GM21529 (cell line): ENCODE results near the gene RBM42.

Source experiments
- ATAC-seq: cut with Tn5 transposase; IDR thresholded peaks from one replicate; pipeline ENCODE4 v1.9.1; 2021; ENCODE audit not compliant: unreplicated experiment

Gene RBM42

DNA sequence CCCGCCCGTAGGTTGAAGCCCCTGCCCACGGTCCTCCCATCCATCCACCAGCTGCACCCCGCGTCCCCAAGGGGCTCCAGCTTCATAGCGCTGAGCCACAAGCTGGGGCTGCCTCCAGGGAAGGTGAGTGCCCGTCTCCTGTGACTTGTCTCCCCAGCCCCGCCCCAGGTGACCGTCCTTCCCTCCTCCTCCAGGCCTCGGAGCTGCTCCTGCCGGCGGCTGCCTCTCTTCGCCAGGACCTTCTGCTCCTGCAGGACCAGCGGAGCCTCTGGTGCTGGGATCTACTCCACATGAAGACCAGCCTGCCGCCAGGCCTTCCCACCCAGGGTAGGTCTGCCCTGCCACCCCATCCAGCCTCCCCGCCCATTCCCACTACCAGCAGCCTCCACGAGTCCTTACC lies 8.8 kb upstream of the RBM42 start:
- ATAC-seq: no peak

DNA sequence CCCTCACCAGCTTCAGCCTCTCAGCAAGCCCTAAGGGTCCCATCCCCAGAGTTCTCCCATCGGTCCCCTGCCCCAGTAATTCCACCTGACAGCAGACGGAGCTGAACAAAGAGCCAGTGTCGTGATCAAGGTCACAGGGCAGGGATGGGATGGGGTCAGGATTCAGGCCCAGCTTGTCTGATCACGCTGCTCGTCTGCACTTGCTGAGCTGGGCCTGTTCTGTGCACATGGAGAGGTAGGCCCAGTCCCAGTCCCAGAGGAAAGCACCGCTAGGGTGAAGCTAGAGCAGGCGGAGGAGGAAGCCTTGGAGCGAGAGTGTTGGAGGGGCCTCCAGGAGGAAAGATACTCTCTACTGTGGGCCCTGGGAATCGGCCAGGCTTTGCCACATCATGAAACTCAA lies 7.1 kb upstream of the RBM42 start:
- ATAC-seq: no peak

DNA sequence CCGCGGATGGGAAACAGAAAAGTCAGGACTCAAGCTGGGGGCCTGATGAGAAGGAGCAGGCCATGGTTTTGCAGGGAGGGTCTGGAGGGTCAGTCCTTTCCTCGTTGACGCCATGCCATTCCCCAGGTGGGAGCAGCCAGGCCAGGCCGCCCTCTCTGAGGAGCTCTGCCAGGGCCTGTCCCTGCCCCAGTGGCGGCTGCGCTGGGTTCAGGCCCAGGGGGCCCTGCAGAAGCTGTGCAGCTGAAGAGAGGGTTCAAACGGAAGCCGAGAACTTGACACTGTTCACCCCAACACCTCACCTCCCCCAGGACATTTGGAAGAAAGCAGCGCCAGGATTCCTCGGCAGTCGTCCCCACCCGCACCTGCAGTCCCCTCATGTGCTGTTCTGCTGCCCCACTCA lies 6.1 kb upstream of the RBM42 start:
- no peak for ATAC-seq

DNA sequence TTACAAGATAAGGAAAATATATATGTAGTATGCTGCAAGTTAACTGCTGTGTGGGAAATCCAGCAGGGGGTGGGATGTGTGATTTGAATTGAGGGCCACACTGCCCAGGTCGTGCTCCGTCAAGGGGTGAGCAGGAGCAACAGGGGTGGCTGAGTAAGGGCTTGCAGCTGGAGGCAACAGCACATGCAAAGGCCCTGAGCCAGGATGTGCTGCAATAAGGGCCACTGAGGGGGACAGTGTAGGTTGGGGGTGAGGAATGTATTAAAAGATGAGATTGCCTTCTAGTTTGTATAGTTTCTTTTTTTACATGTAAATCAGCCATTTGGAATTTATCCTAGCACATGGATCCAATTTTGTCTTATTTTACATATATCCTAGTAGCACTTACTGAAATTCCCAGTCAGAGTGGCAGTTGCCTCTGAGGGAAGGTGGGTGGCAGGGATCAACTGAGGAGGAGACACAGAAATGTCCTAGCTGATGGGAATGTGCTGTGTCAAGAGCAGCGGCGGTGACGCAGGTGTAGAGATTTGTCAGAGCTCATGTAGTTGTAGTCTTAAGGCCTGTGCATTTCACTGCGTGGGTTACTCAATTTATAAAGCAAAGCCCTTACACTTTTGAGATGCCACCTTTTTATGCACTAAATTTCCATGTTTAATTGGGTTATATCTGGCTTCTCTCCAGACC lies 5.4 kb upstream of the RBM42 start:
- no peak for ATAC-seq

DNA sequence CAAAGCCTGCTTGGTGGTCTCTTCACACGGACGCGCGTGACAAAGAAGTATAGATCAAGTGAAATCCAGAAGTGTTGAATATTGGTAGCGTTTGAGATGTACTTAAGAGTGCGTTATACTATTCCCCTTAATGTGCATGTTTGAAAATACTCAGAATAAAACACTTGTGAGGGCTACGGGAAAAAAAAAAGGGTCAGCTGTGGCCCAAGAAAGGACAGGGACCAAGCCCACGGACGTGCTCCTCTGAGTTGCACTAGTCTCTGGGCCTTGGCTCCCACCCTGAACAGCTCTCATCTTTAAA lies 622 bp upstream of the RBM42 start:
- ATAC-seq: no peak

DNA sequence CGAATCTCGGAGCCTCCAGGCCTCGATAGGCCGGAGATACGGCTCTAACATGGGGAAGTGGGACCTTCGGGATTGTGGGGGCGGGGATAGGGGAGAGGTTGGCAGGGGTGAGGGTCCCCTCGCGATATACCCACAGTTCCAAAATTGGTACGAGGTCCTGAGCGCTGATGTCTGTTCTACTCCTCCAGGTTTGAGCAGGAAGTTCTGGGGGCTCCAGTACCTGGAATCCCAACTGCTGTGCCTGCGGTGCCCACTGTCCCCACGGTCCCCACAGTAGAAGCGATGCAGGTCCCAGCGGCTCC lies 447 bp downstream of the RBM42 start:
- ATAC-seq: no peak

DNA sequence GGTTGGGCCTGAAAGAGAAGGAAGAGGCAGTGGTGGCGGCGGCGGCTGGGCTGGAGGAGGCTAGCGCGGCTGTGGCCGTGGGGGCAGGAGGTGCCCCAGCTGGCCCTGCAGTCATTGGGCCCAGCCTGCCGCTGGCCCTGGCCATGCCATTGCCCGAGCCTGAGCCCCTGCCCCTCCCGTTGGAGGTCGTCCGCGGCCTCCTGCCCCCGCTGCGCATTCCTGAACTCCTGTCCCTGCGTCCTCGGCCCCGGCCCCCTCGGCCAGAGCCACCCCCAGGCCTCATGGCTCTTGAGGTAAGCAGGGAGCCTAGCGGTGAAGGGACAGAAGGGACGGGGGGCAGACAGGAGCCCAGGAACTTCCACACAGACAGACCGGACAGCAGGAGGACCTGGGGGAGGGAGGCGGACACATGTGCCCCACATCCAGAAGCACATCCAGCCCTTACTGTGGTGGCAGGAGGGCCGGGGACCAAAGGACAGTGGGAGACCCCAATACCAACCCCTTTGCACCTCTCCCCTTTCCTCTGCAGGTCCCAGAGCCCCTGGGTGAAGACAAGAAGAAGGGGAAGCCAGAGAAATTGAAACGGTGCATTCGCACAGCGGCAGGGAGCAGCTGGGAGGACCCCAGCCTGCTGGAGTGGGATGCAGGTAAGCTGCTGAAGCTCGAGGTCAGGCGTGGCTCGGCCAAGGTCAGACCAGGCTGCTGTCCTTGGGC lies 5.0 kb downstream of the RBM42 start:
- no peak for ATAC-seq

DNA sequence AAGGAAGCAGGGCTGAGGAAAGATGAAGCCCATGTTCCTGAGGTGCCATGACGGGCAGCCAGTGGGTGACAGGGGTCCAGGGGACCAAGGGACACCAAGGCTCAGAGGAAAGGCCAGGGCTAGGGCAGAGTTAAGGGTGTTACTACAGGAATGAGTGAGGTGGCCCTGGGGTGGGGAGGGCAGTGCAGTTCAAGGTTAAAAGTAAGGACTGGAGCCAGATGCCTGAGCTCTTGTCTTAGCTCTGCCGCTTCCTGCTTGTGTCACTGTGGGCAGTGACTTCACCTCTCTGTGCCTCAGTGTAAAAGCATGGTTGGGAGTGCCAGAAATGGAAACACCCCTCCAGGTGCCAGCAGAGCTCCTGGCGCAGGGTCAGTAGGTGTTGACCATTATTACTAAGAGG lies 7.8 kb downstream of the RBM42 start:
- ATAC-seq: no peak

DNA sequence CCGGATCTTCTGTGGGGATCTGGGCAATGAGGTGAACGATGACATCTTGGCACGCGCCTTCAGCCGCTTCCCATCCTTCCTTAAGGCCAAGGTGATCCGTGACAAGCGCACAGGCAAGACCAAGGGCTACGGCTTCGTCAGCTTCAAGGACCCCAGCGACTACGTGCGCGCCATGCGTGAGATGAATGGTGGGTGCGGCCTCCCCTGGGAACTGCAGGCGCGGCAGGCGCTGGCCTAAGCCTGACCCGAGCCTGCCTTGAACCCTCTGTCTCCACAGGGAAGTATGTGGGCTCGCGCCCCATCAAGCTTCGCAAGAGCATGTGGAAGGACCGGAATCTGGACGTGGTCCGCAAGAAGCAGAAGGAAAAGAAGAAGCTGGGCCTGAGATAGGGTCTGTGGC lies 8.3 kb downstream of the RBM42 start:
- no peak for ATAC-seq

DNA sequence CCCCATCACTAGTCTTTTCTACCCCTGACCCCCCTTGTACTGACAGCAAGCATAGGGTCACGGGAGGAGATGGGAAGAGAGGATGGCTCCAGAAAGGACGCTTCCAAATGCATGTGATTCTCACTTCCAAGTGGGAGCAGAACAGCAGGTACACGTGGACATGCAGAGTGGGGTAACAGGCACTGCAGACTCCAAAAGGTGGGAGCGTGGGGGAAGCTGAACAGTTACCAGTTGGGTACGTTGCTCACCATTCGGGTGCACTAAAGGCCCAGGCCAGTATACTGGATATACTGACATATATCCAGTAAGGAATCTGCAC lies 10.4 kb downstream of the RBM42 start:
- no peak for ATAC-seq

DNA sequence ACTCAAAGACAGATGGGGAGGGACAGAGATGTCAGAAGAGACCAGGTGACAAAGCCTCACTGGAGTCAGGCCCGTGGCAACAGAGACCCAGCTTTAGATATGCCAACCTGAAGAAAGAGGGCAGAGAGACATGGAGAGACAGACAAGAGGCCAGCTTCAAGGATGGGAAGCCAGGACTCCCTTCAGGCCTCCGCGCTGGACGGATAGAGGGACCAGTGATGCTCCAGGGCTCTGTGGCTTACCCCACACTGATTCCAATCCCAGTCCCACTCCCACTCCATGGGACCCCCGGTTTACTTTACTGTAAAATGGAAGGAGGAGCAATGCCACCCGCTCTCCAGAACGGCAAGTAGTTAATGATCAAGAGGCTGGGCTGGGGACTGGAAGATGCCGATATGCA lies 11.0 kb downstream of the RBM42 start:
- no peak for ATAC-seq

DNA sequence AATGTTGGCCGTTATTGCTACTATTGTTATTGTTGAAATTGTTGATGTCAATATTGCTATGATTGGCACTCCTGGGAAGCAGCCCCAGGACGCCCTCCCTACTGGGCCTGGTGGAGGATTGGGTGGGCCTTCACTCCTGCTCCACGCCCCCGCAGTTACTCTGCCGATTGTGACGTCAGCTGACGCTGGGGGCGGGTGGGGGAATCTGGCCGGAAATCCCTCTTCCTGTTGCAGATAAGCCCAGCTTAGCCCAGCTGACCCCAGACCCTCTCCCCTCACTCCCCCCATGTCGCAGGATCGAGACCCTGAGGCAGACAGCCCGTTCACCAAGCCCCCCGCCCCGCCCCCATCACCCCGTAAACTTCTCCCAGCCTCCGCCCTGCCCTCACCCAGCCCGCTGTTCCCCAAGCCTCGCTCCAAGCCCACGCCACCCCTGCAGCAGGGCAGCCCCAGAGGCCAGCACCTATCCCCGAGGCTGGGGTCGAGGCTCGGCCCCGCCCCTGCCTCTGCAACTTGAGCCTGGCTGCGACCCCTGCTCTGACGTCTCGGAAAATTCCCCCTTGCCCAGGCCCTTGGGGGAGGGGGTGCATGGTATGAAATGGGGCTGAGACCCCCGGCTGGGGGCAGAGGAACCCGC lies 12.8 kb downstream of the RBM42 start, which contains the start of gene ETV2:
TSS of gene ETV2 (plus strand) at position 231 of the 637 bp plus-strand sequence. CDS start 716 bp downstream, outside the sequence.
- ATAC-seq: no peak

DNA sequence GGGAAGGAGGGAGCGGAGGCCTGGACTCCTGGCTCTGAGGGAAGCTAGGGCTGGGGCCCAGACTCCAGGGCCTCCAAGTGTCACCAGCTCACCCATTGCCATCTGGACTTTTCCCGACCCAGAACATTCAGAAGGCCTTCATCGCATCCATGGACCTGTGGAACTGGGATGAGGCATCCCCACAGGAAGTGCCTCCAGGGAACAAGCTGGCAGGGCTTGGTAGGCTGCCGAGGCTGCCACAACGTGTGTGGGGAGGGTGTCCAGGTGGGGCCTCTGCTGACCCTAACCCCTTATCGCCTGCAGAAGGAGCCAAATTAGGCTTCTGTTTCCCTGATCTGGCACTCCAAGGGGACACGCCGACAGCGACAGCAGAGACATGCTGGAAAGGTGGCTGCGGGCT lies 13.5 kb downstream of the RBM42 start:
- ATAC-seq: no peak

DNA sequence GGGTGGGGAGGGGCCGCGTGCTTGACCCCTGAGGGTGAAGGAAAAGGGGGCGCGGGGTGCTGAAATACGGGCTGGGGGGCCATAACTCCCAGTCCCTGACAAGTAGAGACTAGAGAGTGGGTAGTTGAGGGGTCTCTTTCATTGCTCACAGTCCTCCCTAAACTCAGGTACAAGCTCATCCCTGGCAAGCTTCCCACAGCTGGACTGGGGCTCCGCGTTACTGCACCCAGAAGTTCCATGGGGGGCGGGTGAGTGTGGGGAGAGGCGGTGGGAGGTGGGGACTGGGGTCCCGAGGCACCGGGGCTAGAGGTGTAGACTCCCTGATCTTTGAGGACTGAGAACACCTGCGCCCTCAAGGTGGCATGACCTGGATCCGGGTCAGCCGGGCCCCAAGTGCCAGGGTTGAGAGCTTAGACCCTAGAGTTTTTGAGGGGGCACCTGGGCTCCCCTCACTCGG lies 14.0 kb downstream of the RBM42 start:
- no peak for ATAC-seq

DNA sequence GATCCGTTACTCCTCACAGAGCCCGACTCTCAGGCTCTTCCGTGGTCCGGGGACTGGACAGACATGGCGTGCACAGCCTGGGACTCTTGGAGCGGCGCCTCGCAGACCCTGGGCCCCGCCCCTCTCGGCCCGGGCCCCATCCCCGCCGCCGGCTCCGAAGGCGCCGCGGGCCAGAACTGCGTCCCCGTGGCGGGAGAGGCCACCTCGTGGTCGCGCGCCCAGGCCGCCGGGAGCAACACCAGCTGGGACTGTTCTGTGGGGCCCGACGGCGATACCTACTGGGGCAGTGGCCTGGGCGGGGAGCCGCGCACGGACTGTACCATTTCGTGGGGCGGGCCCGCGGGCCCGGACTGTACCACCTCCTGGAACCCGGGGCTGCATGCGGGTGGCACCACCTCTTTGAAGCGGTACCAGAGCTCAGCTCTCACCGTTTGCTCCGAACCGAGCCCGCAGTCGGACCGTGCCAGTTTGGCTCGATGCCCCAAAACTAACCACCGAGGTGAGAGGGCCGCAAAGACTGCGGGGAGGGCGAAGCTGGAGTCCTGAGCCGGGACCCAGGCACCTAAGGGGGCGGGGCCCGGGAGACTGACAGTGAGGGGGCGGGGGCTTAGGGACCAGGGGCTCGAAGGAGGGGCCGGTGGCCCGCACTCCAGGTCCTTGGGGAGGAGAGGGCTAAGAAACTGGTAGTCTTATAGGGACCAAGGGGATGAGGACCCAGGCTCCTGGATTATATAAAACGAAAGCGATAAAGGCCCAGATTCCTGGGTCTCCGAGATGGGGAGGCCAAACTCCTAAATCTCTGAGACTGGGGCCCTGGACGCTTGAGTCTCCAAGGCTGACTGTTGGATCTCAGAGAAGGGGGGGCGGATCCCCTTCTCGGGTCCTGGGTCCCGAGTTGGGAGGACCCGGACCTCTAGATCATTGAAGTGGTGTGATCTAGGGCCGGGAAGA lies 14.7 kb downstream of the RBM42 start:
- peak; percentile 38 for ATAC-seq

DNA sequence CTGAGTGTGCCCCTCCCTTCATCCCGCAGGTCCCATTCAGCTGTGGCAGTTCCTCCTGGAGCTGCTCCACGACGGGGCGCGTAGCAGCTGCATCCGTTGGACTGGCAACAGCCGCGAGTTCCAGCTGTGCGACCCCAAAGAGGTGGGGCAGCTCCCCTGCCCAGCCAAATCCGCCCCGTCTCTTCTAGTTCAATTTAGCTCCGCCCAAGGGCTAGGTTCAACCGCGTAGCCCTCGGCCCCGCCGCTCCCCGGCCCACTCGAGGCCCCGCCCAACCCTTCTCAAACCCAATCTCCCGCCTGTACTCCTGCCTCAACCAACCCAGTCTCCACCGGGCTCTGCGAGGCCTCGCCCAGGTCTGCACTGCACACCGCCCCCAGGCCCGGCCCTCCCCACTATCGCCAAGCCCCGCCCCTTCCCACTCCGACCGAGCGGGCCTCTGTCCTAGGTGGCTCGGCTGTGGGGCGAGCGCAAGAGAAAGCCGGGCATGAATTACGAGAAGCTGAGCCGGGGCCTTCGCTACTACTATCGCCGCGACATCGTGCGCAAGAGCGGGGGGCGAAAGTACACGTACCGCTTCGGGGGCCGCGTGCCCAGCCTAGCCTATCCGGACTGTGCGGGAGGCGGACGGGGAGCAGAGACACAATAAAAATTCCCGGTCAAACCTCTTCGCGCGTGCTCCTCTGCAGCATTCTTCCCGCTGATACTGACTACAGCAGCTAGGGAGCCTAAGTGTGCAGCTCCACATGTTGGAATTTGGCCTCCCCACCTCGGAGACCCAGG lies 15.6 kb downstream of the RBM42 start:
- ATAC-seq: peak; percentile 70

DNA sequence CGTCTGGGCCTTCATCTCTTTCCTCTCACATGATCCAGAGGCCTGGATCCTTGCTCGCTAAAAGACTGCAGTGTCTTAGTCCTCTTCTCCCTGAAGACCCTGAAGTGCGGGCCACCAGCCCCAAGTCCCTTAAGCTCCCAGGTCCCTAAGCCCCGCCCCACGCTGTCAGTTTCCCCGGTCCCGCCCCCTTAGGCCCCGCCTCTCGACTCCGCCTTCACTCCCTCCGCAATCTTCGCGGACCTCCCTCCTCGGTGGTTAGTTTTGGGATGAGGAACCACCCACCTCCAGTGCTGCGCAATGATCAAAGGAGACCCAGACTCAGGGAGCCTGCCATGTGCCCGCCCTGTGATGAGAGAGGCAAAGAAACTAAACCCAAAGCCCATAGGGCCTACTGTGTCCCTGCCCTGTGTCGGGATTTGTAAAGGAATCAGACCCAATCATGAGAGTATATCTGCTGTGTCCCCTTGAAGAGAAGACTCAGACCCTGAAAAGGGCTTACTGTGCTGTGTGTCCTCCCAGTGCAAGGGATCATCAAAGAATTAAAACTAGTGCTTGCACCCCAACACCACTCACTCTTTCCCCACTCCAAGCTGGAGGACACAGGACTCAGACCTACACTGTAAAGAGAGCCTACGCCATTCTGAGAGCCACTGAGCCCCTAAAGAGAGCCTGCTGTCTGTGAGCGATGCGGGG lies 16.3 kb downstream of the RBM42 start:
- ATAC-seq: no peak

DNA sequence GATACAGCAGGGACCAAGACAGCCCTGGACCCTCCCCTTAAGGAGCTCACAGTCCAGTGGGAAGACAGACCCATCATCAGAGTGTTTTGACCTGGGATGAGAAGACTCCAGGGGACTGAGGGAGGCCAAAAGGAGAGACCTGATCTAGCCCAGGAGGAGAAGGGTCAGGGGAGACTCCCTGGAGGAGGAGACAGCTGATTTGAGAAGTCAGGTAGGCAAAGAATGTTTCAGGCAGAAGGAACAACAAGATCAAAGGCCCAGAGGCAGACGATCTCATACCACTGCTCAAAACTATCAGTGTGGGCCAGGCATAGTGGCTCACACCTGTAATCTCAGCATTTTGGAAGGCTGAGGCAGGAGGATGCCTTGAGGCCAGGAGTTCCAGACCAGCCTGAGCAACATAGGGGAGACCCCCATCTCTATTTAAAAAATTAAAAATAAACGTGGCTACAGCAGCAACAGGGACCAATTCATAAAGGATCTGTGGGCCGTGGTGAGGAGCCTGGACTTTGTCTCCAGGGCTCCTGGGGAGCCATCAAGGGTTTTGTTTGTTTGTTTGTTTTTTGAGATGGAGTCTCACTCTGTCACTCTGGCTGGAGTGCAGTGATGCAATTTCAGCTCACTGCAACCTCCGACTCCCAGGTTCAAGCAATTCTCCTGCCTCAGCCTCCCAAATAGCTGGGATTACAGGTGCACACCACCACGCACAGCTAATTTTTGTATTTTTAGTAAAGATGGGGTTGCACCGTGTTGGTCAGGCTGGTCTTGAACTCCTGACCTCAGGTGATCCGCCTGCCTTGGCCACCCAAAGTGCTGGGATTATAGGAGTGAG lies 17.1 kb downstream of the RBM42 start:
- ATAC-seq: no peak
